Measurements from ENCODE around the gene DNAH9.

DNA sequence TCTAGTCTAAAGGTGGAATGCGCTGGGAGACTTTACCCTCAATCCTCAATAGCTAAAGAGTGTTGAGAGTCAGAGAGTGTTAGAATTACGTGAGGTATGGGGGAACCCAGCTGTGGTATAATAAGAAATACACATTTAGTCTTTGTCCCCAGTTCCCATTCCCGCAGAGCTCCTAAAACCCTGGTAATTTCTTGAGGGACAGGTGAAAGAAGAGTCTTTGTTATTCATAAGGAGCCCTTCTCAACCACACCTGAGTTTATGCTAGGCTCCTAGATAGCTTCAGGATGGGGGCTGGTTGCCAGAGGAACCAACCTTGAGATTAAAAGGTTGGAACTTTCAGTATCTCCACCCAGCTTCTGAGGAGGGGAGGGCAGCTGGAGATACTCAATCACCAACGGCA is 393.2 kb downstream of the DNAH9 start:
- TF ChIP-seq, protein P1, sequence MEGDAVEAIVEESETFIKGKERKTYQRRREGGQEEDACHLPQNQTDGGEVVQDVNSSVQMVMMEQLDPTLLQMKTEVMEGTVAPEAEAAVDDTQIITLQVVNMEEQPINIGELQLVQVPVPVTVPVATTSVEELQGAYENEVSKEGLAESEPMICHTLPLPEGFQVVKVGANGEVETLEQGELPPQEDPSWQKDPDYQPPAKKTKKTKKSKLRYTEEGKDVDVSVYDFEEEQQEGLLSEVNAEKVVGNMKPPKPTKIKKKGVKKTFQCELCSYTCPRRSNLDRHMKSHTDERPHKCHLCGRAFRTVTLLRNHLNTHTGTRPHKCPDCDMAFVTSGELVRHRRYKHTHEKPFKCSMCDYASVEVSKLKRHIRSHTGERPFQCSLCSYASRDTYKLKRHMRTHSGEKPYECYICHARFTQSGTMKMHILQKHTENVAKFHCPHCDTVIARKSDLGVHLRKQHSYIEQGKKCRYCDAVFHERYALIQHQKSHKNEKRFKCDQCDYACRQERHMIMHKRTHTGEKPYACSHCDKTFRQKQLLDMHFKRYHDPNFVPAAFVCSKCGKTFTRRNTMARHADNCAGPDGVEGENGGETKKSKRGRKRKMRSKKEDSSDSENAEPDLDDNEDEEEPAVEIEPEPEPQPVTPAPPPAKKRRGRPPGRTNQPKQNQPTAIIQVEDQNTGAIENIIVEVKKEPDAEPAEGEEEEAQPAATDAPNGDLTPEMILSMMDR (IDR thresholded peaks at IDR 0.05): no peak
- TF ChIP-seq POLR2A (IDR thresholded peaks at IDR 0.05): no peak

Data from right lobe of liver (tissue), 4 donors.